Measurements from ENCODE around the gene ADAMTSL3.
A peak's percentile ranks its signal among the peaks of the same experiment; 100 is the strongest.

The ADAMTSL3 gene

GRCh38 chr15:83837945-83838571 lies 184.1 kb downstream of the ADAMTSL3 start:
- peak; percentile 55 for FAIRE-seq

GRCh38 chr15:83838763-83839162 lies 184.8 kb downstream of the ADAMTSL3 start:
- FAIRE-seq: no peak

- no peak for FAIRE-seq
These were observed 188.4 kb downstream of the ADAMTSL3 start for GRCh38 chr15:83842281-83842680.

- FAIRE-seq: no peak
These were observed 189.5 kb downstream of the ADAMTSL3 start for GRCh38 chr15:83843471-83843871.

- no peak for FAIRE-seq
These were observed 190.8 kb downstream of the ADAMTSL3 start for GRCh38 chr15:83844742-83845141.

- no peak for FAIRE-seq
These were observed 191.3 kb downstream of the ADAMTSL3 start for GRCh38 chr15:83845230-83845629.

- no peak for FAIRE-seq
These were observed 192.9 kb downstream of the ADAMTSL3 start for GRCh38 chr15:83846847-83847246.

- peak; percentile 55 for FAIRE-seq
These were observed 194.6 kb downstream of the ADAMTSL3 start for GRCh38 chr15:83848315-83849050.

- no peak for FAIRE-seq
These were observed 196.1 kb downstream of the ADAMTSL3 start for GRCh38 chr15:83850015-83850414.

- FAIRE-seq: no peak
These were observed 196.8 kb downstream of the ADAMTSL3 start for GRCh38 chr15:83850501-83851245.

- no peak for FAIRE-seq
These were observed 199.3 kb downstream of the ADAMTSL3 start for GRCh38 chr15:83853232-83853631.

- FAIRE-seq: no peak
These were observed 200.4 kb downstream of the ADAMTSL3 start for GRCh38 chr15:83854321-83854720.

- FAIRE-seq: peak; percentile 21
These were observed 201.2 kb downstream of the ADAMTSL3 start for GRCh38 chr15:83854950-83855707.

- FAIRE-seq: no peak
These were observed 202.0 kb downstream of the ADAMTSL3 start for GRCh38 chr15:83855956-83856355.

- no peak for FAIRE-seq
These were observed 205.0 kb downstream of the ADAMTSL3 start for GRCh38 chr15:83858820-83859505.

GRCh38 chr15:83866692-83867091 lies 212.8 kb downstream of the ADAMTSL3 start:
- FAIRE-seq: no peak

- FAIRE-seq: no peak
These were observed 215.4 kb downstream of the ADAMTSL3 start for GRCh38 chr15:83869341-83869740.

- no peak for FAIRE-seq
These were observed 218.1 kb downstream of the ADAMTSL3 start for GRCh38 chr15:83871808-83872559.

GRCh38 chr15:83873966-83874365 lies 220.0 kb downstream of the ADAMTSL3 start:
- no peak for FAIRE-seq

GRCh38 chr15:83880529-83880928 lies 226.6 kb downstream of the ADAMTSL3 start:
- FAIRE-seq: no peak

- no peak for FAIRE-seq
These were observed 227.2 kb downstream of the ADAMTSL3 start for GRCh38 chr15:83881156-83881555.

GRCh38 chr15:83886321-83886720 lies 232.4 kb downstream of the ADAMTSL3 start:
- FAIRE-seq: no peak
